Measurements from ENCODE around the gene DSTYK.

Gene DSTYK

GRCh38 chr1:205129447-205130029 is 82.0 kb downstream of the DSTYK start:
- H3K4me3 ChIP-seq, result no peak overlapping the region
- H3K36me3 ChIP-seq (ENCODE audit: insufficient read depth, low read length), result no peaks in the 10 kb centered on the region
- H3K9ac ChIP-seq (ENCODE audit: insufficient read length), result no peak overlapping the region
- TF ChIP-seq POLR2AphosphoS5 (IDR thresholded peaks at IDR 0.05; ENCODE audit: borderline replicate concordance, low read depth, low read length), result no peak
- no peak for TF ChIP-seq FOXP2 (optimal IDR thresholded peaks at IDR 0.05; ENCODE audit: control extremely low read depth, extremely low read length, insufficient read depth)
- no peak for TF ChIP-seq EZH2 (IDR thresholded peaks at IDR 0.05)
- H3K27ac ChIP-seq, result no peak overlapping the region
- DNase-seq (ENCODE audit: low read depth, low spot score), result no peak
- H3K9me3 ChIP-seq (ENCODE audit: low read depth, low read length), result no peaks in the 10 kb centered on the region

GRCh38 chr1:205128050-205128449 is 83.5 kb downstream of the DSTYK start:
- DNase-seq (ENCODE audit: low read depth, low spot score), result no peak
- Histone ChIP-seq H3K27ac (no peak overlapping the region), H3K4me3 (no peak overlapping the region), H3K9me3 (ENCODE audit: low read depth, low read length) (no peaks in the 10 kb centered on the region), H3K36me3 (ENCODE audit: insufficient read depth, low read length) (no peaks in the 10 kb centered on the region), H3K9ac (ENCODE audit: insufficient read length) (no peak overlapping the region)
- TF ChIP-seq EZH2 (IDR thresholded peaks at IDR 0.05), result no peak
- TF ChIP-seq POLR2AphosphoS5 (IDR thresholded peaks at IDR 0.05; ENCODE audit: borderline replicate concordance, low read depth, low read length), result no peak

GRCh38 chr1:205127646-205128045 is 83.9 kb downstream of the DSTYK start:
- H3K27ac ChIP-seq, result no peak overlapping the region
- no peak overlapping the region for H3K9ac ChIP-seq (ENCODE audit: insufficient read length)
- TF ChIP-seq FOXP2 (optimal IDR thresholded peaks at IDR 0.05; ENCODE audit: control extremely low read depth, extremely low read length, insufficient read depth) (no peak), EZH2 (IDR thresholded peaks at IDR 0.05) (no peak), POLR2AphosphoS5 (IDR thresholded peaks at IDR 0.05; ENCODE audit: borderline replicate concordance, low read depth, low read length) (no peak)
- H3K4me3 ChIP-seq, result no peak overlapping the region
- H3K9me3 ChIP-seq (ENCODE audit: low read depth, low read length), result no peaks in the 10 kb centered on the region
- DNase-seq (ENCODE audit: low read depth, low spot score), result no peak
- no peaks in the 10 kb centered on the region for H3K36me3 ChIP-seq (ENCODE audit: insufficient read depth, low read length)

GRCh38 chr1:205124726-205125125 is 86.8 kb downstream of the DSTYK start:
- H3K4me3 ChIP-seq, result no peak overlapping the region
- TF ChIP-seq POLR2AphosphoS5 (IDR thresholded peaks at IDR 0.05; ENCODE audit: borderline replicate concordance, low read depth, low read length) (no peak), EZH2 (IDR thresholded peaks at IDR 0.05) (no peak), FOXP2 (optimal IDR thresholded peaks at IDR 0.05; ENCODE audit: control extremely low read depth, extremely low read length, insufficient read depth) (no peak)
- no peaks in the 10 kb centered on the region for H3K9me3 ChIP-seq (ENCODE audit: low read depth, low read length)
- H3K9ac ChIP-seq (ENCODE audit: insufficient read length), result no peak overlapping the region
- no peak for DNase-seq (ENCODE audit: low read depth, low spot score)
- no peaks in the 10 kb centered on the region; the same call in 1 of the 2 replicates for H3K36me3 ChIP-seq (ENCODE audit: insufficient read depth, low read length)
- H3K27ac ChIP-seq, result no peak overlapping the region

GRCh38 chr1:205122489-205122882 is 89.0 kb downstream of the DSTYK start:
- DNase-seq (ENCODE audit: low read depth, low spot score), result no peak
- H3K27ac ChIP-seq, result peak overlapping the region; percentile 96
- TF ChIP-seq EZH2 (IDR thresholded peaks at IDR 0.05) (no peak), POLR2AphosphoS5 (IDR thresholded peaks at IDR 0.05; ENCODE audit: borderline replicate concordance, low read depth, low read length) (no peak), FOXP2 (optimal IDR thresholded peaks at IDR 0.05; ENCODE audit: control extremely low read depth, extremely low read length, insufficient read depth) (no peak)

GRCh38 chr1:205121660-205122488 is 89.6 kb downstream of the DSTYK start, which contains the start of gene RBBP5:
TSS of gene RBBP5 (minus strand) at chr1:205121978. CDS start at chr1:205121873, 105 bp downstream.
- peaks cover 8% of the 10 kb centered on the region; the same call in 1 of the 2 replicates for H3K36me3 ChIP-seq (ENCODE audit: insufficient read depth, low read length)
- no peaks in the 10 kb centered on the region for H3K9me3 ChIP-seq (ENCODE audit: low read depth, low read length)
- peak; percentile 94 for DNase-seq (ENCODE audit: low read depth, low spot score)
- peak within 1 kb of the TSS; percentile 96 for H3K4me3 ChIP-seq
- no peak for TF ChIP-seq EZH2 (IDR thresholded peaks at IDR 0.05)
- TF ChIP-seq FOXP2 (optimal IDR thresholded peaks at IDR 0.05; ENCODE audit: control extremely low read depth, extremely low read length, insufficient read depth), result peak; percentile 8
- peak; percentile 91 for TF ChIP-seq POLR2AphosphoS5 (IDR thresholded peaks at IDR 0.05; ENCODE audit: borderline replicate concordance, low read depth, low read length)
- H3K9ac ChIP-seq (ENCODE audit: insufficient read length), result peak within 1 kb of the TSS; percentile 98
- H3K27ac ChIP-seq, result peak within 1 kb of the TSS; percentile 96

More at GRCh38 chr1:205122489-205122882, 89.0 kb downstream of the DSTYK start:
- peaks cover 8% of the 10 kb centered on the region; the same call in 1 of the 2 replicates for H3K36me3 ChIP-seq (ENCODE audit: insufficient read depth, low read length)
- H3K4me3 ChIP-seq, result peak overlapping the region; percentile 96
- H3K9me3 ChIP-seq (ENCODE audit: low read depth, low read length), result no peaks in the 10 kb centered on the region
- peak overlapping the region; percentile 98 for H3K9ac ChIP-seq (ENCODE audit: insufficient read length)

- no peak overlapping the region for H3K27ac ChIP-seq
- DNase-seq (ENCODE audit: low read depth, low spot score), result no peak
- no peaks in the 10 kb centered on the region for H3K9me3 ChIP-seq (ENCODE audit: low read depth, low read length)
- no peak overlapping the region for H3K4me3 ChIP-seq
- H3K9ac ChIP-seq (ENCODE audit: insufficient read length), result no peak overlapping the region
- H3K36me3 ChIP-seq (ENCODE audit: insufficient read depth, low read length), result peaks cover 27% of the 10 kb centered on the region
- TF ChIP-seq POLR2AphosphoS5 (IDR thresholded peaks at IDR 0.05; ENCODE audit: borderline replicate concordance, low read depth, low read length) (no peak), EZH2 (IDR thresholded peaks at IDR 0.05) (no peak), FOXP2 (optimal IDR thresholded peaks at IDR 0.05; ENCODE audit: control extremely low read depth, extremely low read length, insufficient read depth) (no peak)
Observed at GRCh38 chr1:205118752-205119151, 92.8 kb downstream of the DSTYK start.

GRCh38 chr1:205111354-205111753 is 100.1 kb downstream of the DSTYK start:
- DNase-seq (ENCODE audit: low read depth, low spot score), result no peak
- Histone ChIP-seq H3K4me3 (no peak overlapping the region), H3K27ac (no peak overlapping the region), H3K9me3 (ENCODE audit: low read depth, low read length) (no peaks in the 10 kb centered on the region), H3K9ac (ENCODE audit: insufficient read length) (no peak overlapping the region), H3K36me3 (ENCODE audit: insufficient read depth, low read length) (peaks cover 53% of the 10 kb centered on the region)
- no peak for TF ChIP-seq FOXP2 (optimal IDR thresholded peaks at IDR 0.05; ENCODE audit: control extremely low read depth, extremely low read length, insufficient read depth)
- TF ChIP-seq EZH2 (IDR thresholded peaks at IDR 0.05), result no peak
- no peak for TF ChIP-seq POLR2AphosphoS5 (IDR thresholded peaks at IDR 0.05; ENCODE audit: borderline replicate concordance, low read depth, low read length)

All from SK-N-MC (cell line).